Effector CD8-positive, alpha-beta T cell (primary cell): Measurements from ENCODE around the gene NSUN2.
"Not testable (repeated sequence)": the region's sequence is repeated elsewhere in the genome, so short reads cannot be mapped to it uniquely, and the experiment has no call there.

Experiments used
- DNase-seq: peaks from one replicate; lab custom pipeline; 2025; lab: John Stamatoyannopoulos, UW

Gene NSUN2

DNA sequence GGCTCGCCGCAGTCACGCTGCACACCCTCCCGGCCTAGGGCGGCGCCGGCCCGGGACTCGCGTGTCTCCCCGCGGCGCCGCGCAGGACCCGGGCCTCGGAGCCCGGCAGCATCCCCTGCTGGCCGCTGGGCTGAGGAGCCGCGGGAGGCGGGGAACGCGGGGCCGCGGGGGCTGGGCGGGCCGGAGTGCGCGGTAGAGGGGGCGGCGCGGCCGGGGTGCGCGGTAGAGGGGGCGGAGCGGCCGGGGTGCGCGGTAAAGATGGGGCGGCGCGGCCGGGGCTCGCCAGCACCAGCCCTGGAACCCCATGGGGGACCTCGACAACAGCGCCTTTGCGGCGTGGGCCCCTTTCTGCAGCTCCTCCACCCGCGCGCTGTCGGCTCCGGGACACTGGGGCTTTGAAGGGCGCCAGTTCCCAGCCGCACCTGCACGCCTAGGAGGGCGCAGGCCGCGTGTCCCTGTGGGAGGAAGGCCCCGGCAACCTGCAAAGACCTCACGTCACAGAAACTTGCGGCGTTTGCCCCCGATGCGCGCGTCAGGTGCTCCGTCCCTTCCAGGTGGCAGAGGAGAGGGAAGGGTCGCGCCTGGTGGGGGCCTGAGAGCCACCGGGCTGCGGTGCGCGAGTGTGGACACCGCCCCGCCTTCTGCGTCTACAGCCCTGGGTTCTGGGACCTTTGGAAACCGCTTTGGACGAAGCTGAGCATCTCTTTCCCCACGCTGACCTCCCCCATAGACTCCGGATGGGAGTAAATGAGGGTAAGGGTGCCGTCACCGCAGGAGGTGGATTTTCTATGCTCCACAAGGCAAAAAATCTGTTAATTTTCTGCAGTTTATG is 49.6 kb downstream of the NSUN2 start:
- DNase-seq, result no peak

DNA sequence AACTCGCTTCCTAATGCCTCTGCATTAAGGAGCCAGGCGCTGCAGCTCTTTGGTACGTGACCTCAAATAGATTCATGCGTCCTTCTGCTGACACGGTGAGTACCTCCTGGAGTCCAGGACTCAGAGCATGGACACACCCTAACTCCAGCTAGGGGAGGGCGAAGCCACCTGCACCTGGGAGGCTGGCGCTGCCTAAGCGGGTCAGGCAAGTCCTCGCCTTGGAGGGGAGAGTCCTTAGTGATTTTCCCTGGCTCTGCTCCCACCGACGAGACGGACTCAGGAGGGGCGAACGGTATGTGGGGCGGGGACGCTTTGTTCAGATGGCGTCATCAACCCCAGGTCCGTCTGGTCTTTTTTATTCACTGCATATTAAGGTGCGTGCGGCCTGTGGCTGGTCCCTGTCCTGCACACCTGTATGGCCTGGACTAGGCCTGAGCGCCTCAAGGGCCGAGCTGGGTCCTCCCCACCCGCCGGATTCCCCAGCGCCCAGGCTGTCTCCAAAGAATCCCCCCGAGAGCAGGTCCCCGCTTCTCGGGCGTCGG is 50.3 kb downstream of the NSUN2 start:
- DNase-seq, result no peak

DNA sequence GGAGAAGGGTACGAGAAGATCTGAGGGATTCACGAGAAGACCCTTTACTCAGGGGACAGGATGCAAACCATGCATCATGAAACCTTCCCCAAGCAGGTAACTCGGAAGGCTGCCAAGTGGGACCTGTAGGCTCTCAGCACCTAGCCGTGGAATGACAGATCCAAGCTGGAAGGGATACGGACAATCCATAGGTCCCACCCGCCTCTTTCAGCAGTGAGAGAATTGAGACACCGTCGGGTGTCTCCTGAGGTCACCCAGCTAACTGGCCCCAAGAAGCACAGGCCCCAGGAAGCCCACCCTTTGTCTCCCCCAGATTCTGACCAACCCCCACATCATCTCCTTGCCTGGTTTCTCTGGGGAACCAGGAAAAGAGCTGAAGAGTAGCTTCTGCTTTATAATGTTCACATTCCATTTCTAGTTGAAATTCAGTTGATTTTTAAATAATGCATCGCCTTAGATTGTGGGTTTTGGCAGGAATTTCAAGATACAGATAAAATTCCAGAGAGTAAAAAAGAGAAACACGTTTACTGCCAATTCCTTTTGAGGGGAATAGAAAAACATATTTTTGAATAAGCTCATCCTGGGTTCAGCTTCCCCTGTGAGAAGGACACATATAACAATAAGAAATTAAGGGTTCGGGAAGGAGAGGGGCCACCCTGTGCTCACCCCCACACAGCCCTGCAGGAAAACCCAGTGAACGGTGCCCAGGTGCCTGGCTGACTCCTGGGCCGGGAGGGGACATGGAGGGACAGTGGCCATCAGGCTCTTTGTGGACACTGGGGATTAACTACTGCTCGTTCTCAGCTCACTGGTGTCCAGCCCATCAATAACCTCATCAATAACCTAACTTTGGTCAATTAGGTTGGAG is 51.1 kb downstream of the NSUN2 start:
- no peak for DNase-seq

DNA sequence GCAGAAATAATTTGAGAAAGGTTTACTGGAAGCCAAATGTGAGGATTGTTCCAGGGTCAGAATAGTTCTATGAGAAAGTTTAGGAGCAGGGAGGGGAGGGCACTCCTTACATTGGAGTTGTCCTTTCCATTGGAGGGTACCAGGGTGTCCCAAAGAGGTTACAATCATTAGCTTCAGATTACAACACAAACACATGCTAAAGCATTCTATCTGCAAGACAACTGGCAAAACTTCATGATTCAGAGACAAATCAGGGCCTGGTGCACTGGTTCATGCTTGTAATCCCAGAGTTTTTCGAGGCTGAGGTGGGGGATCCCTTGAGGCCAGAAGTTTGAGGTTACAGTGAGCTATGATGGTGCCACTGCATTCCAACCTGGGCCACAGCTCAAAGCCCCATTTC is 51.8 kb downstream of the NSUN2 start:
- DNase-seq, result no peak

DNA sequence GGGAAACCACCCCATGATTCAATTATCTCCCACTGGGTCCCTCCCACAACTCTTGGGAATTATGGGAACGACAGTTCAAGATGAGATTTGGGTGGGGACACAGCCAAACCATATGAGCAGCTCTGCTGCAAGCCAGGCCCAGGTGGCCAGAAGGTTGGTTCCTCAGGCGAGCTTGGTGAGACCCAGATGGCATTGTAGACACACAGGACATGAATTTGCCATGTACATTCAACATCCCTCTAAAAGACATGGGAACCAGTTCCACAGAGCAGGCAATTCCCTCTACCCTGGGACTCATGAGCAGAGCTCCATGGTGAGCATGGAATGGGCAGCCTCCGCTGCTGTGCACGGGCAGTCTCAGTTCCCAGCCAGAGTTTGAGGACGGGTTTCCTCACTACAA is 53.3 kb downstream of the NSUN2 start:
- no peak for DNase-seq

DNA sequence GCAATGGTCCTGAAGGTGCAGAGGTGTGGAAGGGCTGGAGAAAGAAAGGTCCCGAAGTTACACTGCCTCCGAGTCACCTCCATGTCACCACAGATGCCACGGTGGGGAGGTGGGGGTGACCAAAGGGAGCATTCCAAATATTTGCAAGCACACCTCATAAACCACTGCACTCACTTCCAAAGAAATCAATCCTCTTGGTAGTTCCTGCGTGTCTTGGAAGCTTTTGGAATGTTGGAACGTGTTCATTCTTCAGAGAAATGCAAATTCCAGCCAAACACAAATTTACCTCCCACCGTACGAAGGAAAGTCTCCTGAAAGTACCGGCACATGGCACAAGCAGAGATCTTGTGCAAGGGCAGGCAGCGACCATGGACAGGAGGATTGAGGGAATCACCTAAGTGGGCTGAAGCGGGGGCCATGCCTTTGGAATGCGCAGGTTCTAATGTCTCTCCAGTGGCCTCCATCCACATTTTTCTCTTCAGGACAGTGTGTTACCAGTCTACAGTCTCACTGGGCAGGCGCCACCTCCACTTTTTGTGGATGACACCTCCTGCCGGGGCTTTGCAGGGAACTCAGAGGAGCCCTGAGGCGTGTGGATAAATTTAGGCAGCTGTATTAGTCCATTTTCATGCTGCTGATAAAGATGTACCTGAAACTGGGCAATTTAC is 54.0 kb downstream of the NSUN2 start:
- DNase-seq, result no peak

DNA sequence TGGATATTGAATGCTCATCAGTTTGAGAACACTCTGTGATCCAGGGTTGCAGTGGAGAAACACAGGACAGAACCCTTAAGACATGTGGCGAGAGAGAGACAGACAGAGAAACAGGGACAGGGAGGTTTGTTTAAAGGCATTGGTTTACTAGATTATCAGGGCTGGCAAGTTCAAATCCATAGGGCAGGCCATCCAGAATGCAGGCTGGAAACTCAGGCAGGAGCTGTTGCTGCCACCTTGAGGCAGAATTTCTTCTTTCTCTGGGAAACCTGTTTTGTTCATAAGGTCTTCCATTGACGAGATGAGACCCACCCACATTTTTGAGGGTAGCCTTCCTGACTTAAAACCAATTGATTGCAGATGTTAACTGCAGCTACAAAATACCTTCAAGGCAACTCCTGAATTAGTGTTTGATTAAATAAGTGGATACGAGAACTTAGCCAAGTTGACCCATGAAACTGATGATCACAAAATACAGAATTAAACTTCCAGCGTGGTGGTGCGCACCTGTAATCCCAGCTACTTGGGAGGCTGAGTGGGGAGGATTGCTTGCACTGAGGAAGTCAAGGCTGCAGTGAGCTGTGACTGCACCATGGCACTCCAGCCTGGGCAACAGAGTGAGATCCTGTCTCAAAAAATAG is 55.9 kb downstream of the NSUN2 start:
- DNase-seq, result no peak

DNA sequence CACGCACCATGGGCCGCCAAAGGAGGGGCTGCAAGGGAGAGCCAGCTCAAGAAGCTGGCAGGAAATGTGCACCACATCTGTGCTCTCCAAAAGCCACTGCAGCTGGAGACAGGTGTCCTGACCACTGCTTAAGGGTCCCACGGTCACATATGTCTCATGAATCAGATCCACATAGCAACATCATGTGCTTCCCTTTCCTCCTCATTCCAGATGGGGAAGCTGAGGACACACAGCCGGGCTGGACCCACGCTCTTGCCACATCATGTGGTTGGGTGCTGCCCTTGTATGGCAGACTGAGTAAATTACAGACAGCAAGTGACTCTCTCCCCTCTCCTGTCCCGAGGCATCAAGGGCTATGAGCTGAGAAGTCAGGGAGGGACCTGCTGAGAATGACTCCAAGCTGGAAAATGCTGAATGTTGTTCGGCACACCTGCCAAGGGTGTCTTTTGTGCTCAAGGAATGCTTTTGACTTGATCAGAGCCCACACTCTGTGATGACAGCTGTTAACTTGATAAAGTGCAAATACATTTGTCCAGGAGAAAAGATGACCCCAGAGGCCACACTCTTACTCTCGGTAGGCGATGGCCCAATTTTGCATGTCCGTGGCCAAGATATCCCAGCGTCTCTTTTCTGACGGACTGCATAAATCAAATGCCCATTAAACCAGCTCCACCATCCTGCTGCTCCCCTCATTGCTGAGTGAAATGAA is 58.2 kb downstream of the NSUN2 start:
- no peak for DNase-seq

DNA sequence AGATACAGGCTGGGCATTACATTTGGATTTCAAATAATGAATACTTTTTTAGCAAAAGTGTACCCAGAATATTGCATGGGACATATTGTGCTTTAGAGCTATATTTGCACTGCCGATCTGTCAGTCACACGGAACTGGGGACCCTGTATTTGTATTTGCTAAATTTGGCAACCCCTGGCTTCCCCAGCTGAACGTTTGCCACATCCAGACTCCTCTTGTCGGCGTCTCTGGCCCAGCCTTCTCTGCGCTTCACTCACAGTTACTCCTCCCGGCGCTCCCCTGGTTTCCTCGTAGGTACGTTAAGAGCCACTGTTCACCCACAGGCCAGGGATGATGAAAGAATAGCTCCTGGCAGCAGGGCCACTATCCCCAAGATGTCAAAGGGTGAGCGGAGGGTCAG is 58.7 kb downstream of the NSUN2 start:
- no peak for DNase-seq

DNA sequence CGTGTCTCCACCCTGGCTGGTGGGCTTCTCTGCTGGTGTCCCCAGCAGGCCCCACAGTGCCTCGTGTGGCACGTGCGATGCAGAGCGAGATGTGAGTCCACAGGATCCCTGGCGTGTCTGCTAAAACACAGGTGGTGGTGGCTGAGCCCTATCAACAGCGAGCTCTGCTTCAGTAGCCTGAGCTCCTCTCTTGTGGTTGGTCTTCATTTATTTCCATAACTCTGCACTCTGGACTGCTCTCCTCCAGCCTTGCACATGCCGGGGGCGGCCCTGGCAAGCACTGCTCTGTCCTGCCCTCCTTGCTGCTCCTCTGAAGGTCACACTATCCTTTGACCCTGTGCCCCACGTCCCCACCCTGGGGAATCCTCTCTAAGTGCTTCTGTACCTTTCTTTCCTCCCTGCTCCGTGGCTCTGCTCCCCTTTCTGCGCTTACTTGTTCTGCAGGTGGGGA is 59.2 kb downstream of the NSUN2 start:
- DNase-seq, result no peak

DNA sequence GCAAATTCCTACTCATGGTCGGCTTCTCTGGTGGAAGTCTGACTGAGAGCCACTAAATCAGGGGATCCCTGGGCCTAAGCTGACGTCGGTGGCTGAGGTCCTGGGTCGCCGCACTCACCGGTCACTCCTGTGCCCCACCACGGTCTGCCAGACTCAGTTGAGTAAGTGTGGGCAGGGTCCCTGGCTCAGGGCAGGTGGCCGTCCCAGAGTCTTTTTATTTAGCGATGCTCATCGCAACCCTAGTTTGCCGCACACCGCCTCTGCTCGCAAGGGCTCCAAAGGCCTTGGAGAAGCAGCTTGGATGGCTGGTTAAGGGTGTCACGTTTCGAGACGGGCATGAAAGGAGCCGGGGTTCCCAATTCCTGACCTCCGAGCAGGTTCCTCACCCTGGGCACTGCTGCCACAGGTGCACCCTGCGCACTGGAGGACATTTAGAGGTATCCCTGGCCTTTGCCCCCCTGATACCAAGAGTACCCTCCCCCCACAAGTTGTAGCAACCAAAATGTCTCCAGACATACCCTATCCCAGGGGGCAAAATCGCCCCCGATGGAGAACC is 59.9 kb downstream of the NSUN2 start:
- DNase-seq, result no peak

DNA sequence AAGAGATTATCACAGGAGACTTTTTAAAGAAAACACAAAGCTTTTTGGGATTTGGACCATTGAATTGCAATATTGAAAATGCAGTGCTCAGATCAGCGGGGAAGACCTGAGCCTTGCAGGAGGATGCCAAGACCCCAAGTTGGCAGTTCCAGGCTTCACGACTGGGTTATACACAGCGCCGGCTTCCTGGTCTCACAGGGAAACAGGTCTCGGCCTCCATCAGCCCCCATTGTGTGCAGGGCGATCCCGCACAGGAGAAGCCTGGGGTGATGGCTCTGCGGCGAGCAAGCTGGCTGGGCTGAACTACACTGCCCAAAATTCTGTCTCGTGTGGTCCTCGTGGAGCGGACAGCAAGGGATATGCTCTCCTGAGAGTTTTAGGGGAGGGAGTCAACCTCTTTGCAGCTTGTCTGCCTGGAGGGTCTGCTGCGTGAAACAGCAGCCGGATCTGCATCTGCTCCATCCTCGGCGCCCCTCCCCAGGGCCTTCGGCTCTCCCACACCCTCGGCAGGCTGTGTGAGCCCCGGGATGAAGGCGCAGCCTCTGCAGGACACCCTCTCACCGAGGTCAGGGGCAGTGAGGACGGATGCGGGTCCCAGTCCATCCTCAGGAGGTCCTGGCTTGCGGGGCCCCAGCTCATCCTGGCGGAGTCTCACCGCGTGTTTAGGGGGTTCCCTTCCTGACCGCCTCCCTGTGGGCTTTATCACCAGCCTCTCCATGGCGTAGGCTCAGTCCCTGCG is 60.6 kb downstream of the NSUN2 start:
- no peak for DNase-seq

DNA sequence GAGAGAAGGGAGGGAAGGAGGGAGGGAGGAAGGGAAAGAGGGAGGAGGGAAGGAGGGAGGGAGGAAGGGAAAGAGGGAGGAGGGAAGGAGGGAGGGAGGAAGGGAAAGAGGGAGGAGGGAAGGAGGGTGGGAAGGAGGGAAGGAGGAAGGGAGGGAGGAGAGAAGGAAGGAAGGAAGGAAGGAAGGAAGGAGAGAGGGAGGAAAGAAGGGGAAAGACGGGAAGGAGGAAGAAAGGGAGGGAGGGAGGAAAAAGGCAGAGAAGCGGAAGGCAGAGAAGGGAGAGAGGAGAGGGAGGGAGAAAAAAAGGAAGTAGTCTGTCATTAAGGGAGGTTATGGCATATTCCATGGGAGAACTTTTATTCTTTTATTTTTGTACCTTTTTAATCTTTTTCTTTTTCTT is 61.2 kb downstream of the NSUN2 start:
- not testable (repeated sequence) for DNase-seq

DNA sequence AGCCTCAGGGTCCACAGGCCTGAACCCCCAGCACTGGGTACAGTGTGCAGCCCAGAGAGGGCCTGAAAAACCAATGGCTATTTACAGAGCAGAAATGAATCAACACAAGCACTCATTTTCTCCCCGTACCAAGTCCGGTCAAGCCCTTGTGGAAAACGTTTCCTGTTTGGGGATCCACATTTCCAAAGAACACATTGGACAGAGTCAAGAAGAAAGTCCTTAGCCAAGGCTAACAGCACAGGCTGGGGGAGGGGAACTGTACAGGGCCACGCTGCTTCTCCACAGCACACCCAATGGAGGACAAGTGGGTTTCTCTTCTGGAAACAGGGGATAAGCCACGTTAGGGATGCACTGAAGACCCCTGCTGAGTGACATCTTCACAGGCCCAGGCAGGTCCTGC is 62.3 kb downstream of the NSUN2 start:
- DNase-seq, result no peak

DNA sequence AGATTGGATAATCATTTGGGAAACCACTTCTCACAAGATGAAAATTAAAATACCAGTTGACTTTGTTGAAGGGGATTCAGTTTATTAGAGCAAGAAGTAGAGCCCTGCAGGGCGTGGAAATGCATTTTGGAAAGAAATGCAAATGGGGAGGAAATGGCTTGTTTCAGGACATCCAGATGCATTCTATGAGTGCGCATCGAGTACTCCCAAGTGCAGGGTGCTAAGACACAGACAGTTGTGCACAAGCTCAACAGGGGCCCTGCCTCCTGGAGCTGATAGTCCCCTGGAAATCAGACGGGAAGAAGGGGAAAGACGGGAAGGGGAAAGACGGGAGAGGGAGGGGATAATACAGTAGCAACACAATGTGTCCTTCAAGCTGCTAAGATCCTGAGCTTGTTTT is 64.0 kb downstream of the NSUN2 start:
- DNase-seq, result no peak

DNA sequence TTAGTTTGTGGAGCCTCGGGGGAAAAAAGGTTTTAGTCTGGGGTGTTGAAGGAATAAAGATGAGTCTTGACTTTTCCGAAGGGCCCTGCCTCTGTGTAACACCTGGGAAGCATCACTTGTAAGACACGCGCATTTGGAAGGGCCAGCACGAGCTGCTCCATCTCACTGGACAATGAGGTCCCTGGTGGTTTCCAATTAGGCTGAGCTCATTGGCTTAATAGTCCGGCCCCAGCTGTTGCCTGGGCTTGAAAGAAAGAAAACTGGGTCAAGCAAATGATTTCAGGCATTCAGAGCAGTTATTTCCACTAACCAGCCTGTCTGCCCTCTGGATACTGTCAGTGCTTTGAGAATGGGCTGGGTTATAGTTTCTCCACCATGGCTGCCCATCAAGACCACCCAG is 64.5 kb downstream of the NSUN2 start:
- no peak for DNase-seq

DNA sequence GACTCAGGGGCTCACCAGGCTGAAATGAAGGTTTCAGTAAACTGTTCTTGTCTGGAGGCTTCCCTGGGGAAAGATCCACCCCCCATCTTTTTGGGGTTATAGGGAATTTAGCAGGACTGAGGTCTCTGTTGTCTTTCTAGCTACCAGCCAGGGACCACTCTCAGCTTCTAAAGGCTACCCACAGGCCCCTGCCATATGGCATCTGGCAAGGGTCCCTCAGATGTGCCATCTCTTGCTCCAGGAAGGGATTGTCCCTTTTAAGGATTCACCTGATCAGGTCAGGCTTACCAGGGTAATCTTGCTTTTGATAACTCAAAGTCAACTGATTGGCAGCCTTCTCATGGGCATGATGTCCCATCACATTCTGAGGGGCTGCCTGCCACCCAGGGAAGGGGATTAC is 65.0 kb downstream of the NSUN2 start:
- DNase-seq, result no peak

DNA sequence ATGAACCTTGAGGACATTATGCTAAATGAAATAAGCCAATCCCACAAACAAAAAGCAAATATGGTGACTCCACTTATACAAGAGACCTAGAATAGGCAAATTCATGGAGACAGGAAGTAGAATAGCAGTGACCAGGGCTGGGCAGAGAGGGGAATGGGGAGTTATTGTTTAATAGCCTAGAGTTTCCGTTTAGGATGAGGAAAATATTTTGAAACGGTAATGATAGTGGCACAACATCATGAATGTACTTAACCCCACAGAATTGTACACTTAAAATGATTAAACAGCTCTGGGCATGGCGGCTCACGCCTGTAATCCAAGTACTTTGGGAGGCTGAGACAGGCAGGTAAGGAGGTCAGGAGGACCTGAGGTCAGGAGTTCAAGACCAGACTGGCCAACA is 65.8 kb downstream of the NSUN2 start:
- DNase-seq, result no peak

DNA sequence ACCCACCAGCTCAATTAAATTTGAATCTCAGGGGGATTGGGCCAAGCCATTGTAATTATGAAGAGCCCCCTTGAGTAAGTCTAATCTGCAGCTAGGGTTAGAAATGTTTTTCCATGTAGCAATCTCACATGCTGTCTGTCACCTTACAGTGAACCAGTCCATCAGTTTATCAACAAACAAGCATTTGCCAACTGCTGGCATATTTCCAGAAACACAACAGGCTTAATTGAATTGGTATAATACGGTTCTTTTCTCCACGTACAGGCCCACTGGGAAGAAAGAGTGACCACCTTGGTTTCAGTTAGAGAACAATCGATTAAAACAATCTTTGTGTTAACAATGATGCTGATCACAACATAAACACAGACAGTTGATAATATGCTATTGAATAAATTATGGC is 67.4 kb downstream of the NSUN2 start:
- DNase-seq, result no peak
